Measurements from ENCODE around the gene SLC35F3. TPM values are rescaled to one million over a fixed set of nuclear protein-coding genes. Genes with fewer than 3 reads are reported as not detected.
"Not testable (repeated sequence)": the region's sequence is repeated elsewhere in the genome, so short reads cannot be mapped to it uniquely, and the experiment has no call there.

SLC35F3 gene
- total RNA-seq, 2 donors from 2014 or later = 14.4 to 14.8 TPM

GRCh38 chr1:234208791-234209190, 304.3 kb downstream of the SLC35F3 start:
- no peak overlapping the region for H3K4me3 Mint-ChIP-seq

GRCh38 chr1:234210429-234210828, 306.0 kb downstream of the SLC35F3 start:
- DNase-seq; H3K36me3 ChIP-seq (ENCODE audit: control insufficient read depth, insufficient read depth, low read length); H3K4me3 Mint-ChIP-seq; H3K27ac ChIP-seq (ENCODE audit: low read depth, low read length); H3K27ac Mint-ChIP-seq; H3K9ac ChIP-seq (ENCODE audit: extremely low read depth, low read length, poor library complexity, severe bottlenecking); H3K27me3 ChIP-seq (ENCODE audit: control insufficient read depth, insufficient read depth, low read length, poor library complexity, severe bottlenecking); H3K4me3 ChIP-seq (ENCODE audit: low read length); H3K27me3 Mint-ChIP-seq (ENCODE audit: insufficient read depth); H3K9me3 ChIP-seq (ENCODE audit: control insufficient read depth, low read length); H3K4me1 ChIP-seq (ENCODE audit: control insufficient read depth, insufficient read depth, low read length): not testable (repeated sequence)
- Mint-ChIP-seq H3K4me1 (peaks cover 20% of the 10 kb centered on the region), H3K36me3 (ENCODE audit: low read depth) (peaks cover 23% of the 10 kb centered on the region), H3K9me3 (peaks cover 29% of the 10 kb centered on the region)
- WGBS, 2 experiments (ENCODE audit: insufficient coverage in 1 of 2, insufficient read length in 1 of 2) = 93 to 97% methylated on average over 1 of the region's 1 CpG

More at GRCh38 chr1:234208791-234209190, 304.3 kb downstream of the SLC35F3 start:
- H3K36me3 Mint-ChIP-seq (ENCODE audit: low read depth) = peaks cover 23% of the 10 kb centered on the region
- TF ChIP-seq CTCF (conservative IDR thresholded peaks at IDR 0.05) = no peak
- Histone ChIP-seq H3K27me3 (ENCODE audit: control insufficient read depth, insufficient read depth, low read length, poor library complexity, severe bottlenecking) (no peaks in the 10 kb centered on the region), H3K9me3 (ENCODE audit: control insufficient read depth, low read length) (peaks cover 7% of the 10 kb centered on the region), H3K27ac (ENCODE audit: low read depth, low read length) (no peak overlapping the region), H3K36me3 (ENCODE audit: control insufficient read depth, insufficient read depth, low read length) (no peaks in the 10 kb centered on the region), H3K9ac (ENCODE audit: extremely low read depth, low read length, poor library complexity, severe bottlenecking) (no peak overlapping the region), H3K4me1 (ENCODE audit: control insufficient read depth, insufficient read depth, low read length) (peaks cover 3% of the 10 kb centered on the region), H3K4me3 (ENCODE audit: low read length) (no peak overlapping the region)
- WGBS, 2 experiments (ENCODE audit: insufficient coverage in 1 of 2, insufficient read length in 1 of 2) = 93 to 100% methylated on average over 1 of the region's 1 CpG
- no peak for DNase-seq
- peaks cover 17% of the 10 kb centered on the region for H3K4me1 Mint-ChIP-seq
- no peaks in the 10 kb centered on the region for H3K27me3 Mint-ChIP-seq (ENCODE audit: insufficient read depth)
- no peak overlapping the region for H3K27ac Mint-ChIP-seq
- H3K9me3 Mint-ChIP-seq = peaks cover 29% of the 10 kb centered on the region

- H3K4me3 Mint-ChIP-seq; H3K9me3 ChIP-seq (ENCODE audit: control insufficient read depth, low read length); H3K36me3 ChIP-seq (ENCODE audit: control insufficient read depth, insufficient read depth, low read length); H3K27me3 Mint-ChIP-seq (ENCODE audit: insufficient read depth); H3K27ac ChIP-seq (ENCODE audit: low read depth, low read length); H3K4me3 ChIP-seq (ENCODE audit: low read length); H3K27me3 ChIP-seq (ENCODE audit: control insufficient read depth, insufficient read depth, low read length, poor library complexity, severe bottlenecking); H3K4me1 ChIP-seq (ENCODE audit: control insufficient read depth, insufficient read depth, low read length); DNase-seq; H3K9ac ChIP-seq (ENCODE audit: extremely low read depth, low read length, poor library complexity, severe bottlenecking): not testable (repeated sequence)
- WGBS, 2 experiments (ENCODE audit: insufficient coverage in 1 of 2, insufficient read length in 1 of 2) = 86 to 94% methylated on average over 2 of the region's 2 CpGs
- H3K4me1 Mint-ChIP-seq = peaks cover 25% of the 10 kb centered on the region
- peaks cover 23% of the 10 kb centered on the region for H3K36me3 Mint-ChIP-seq (ENCODE audit: low read depth)
- H3K9me3 Mint-ChIP-seq = peaks cover 29% of the 10 kb centered on the region
- H3K27ac Mint-ChIP-seq = peak overlapping the region; percentile 19
These were observed 307.4 kb downstream of the SLC35F3 start for GRCh38 chr1:234211855-234212254.

GRCh38 chr1:234212764-234213657, 308.5 kb downstream of the SLC35F3 start:
- Histone ChIP-seq H3K9ac (ENCODE audit: extremely low read depth, low read length, poor library complexity, severe bottlenecking) (no peak overlapping the region), H3K4me1 (ENCODE audit: control insufficient read depth, insufficient read depth, low read length) (peaks cover 7% of the 10 kb centered on the region), H3K27ac (ENCODE audit: low read depth, low read length) (no peak overlapping the region), H3K4me3 (ENCODE audit: low read length) (peak overlapping the region; percentile 82), H3K27me3 (ENCODE audit: control insufficient read depth, insufficient read depth, low read length, poor library complexity, severe bottlenecking) (no peaks in the 10 kb centered on the region), H3K36me3 (ENCODE audit: control insufficient read depth, insufficient read depth, low read length) (no peaks in the 10 kb centered on the region), H3K9me3 (ENCODE audit: control insufficient read depth, low read length) (peaks cover 7% of the 10 kb centered on the region)
- H3K27me3 Mint-ChIP-seq (ENCODE audit: insufficient read depth) = no peaks in the 10 kb centered on the region
- peak; percentile 94 for TF ChIP-seq CTCF (conservative IDR thresholded peaks at IDR 0.05)
- H3K9me3 Mint-ChIP-seq = peaks cover 29% of the 10 kb centered on the region
- H3K4me1 Mint-ChIP-seq = peaks cover 33% of the 10 kb centered on the region
- DNase-seq = peak; percentile 83
- H3K36me3 Mint-ChIP-seq (ENCODE audit: low read depth) = peaks cover 23% of the 10 kb centered on the region
- no peak overlapping the region for H3K27ac Mint-ChIP-seq
- H3K4me3 Mint-ChIP-seq = peak overlapping the region; percentile 84
- WGBS, 2 experiments (ENCODE audit: insufficient coverage in 1 of 2, insufficient read length in 1 of 2) = 54 to 95% methylated on average over 2 to 4 of the region's 4 CpGs
